HL-60 (cell line): ENCODE measurements around the gene SCN5A.

Experiments
- CTCF ChIP-seq: IDR thresholded peaks from one replicate; pipeline ENCODE4 v1.5.1; 2011; ENCODE audit warnings: low read length, control low read depth, inconsistent platforms; ENCODE audit not compliant: insufficient read depth
- POLR2AphosphoS5 ChIP-seq: IDR thresholded peaks from 2 replicates; pipeline ENCODE4 v1.6.1; 2012; ENCODE audit warnings: low read depth

DNA sequence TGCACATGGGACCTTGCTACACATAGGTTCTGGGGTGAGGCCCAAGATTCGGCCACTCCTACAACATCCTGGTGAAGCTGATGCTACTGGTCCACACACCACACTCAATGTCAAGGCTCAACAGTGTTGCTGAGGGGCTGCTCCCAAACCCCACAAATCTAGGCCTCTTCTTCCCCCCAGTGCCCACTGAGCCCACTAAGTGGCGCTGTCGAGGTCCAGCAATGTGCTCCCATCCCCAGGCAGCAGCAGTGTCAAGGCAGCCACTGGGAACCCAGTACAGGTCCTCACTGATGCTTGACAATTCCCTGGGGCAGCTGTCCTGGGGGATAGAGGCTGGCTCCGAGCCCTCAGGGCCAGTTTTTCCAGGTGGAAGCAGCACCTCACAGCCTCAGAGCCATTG, 21.5 kb downstream of the SCN5A start:
- TF ChIP-seq POLR2AphosphoS5 (no peak), CTCF (peak; percentile 20)
